ENCODE measurements around the gene SMIM7. TPM values are rescaled to one million over a fixed set of nuclear protein-coding genes. Genes with fewer than 3 reads are reported as not detected.

Gene SMIM7
- total and polyA plus RNA-seq, 7 donors = 16.1 to 76.9 (median 50.0) TPM

DNA sequence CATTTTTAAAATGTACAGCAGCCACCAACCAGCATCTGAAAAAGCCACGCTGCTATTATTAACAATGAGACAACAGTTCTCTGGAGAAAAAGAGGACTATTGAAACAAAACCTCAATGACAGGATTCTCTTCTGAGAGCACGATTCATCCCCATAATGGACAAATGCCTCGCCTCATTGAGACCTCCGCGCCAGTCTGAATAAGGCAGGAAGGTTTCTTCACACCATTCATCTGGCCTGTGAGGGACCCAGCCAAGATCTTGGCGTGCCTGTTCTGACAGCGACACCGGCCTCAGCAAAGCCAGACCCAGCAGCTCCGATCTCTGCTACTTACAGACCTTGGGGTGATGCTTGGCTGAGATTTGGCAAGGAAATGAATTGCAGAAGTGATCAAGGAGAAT is 14.8 kb downstream of the SMIM7 start:
- ATAC-seq (peak; percentile 53 to 71 (median 61)), DNase-seq (no peak)
- intact Hi-C loops (cut with DNase I) = no loop called here
- no peak overlapping the region for H3K4me3 ChIP-seq
- H3K27me3 ChIP-seq (ENCODE audit: insufficient read depth in 3 of 3, low read length in 2 of 3) = no peaks in the 10 kb centered on the region
- peaks cover 4 to 89% of the 10 kb centered on the region in 2 donors for H3K36me3 ChIP-seq (ENCODE audit: insufficient read depth in 1 of 2, low read depth in 1 of 2)
- no peaks in the 10 kb centered on the region for H3K9me3 ChIP-seq
- WGBS, 3 donors = 64 to 88% (median 66%) methylated on average over 9 of the region's 9 CpGs
- peaks cover 23% of the 10 kb centered on the region for H3K4me1 ChIP-seq
- H3K27ac ChIP-seq = peak overlapping the region; percentile 19
- TF ChIP-seq, protein P1, sequence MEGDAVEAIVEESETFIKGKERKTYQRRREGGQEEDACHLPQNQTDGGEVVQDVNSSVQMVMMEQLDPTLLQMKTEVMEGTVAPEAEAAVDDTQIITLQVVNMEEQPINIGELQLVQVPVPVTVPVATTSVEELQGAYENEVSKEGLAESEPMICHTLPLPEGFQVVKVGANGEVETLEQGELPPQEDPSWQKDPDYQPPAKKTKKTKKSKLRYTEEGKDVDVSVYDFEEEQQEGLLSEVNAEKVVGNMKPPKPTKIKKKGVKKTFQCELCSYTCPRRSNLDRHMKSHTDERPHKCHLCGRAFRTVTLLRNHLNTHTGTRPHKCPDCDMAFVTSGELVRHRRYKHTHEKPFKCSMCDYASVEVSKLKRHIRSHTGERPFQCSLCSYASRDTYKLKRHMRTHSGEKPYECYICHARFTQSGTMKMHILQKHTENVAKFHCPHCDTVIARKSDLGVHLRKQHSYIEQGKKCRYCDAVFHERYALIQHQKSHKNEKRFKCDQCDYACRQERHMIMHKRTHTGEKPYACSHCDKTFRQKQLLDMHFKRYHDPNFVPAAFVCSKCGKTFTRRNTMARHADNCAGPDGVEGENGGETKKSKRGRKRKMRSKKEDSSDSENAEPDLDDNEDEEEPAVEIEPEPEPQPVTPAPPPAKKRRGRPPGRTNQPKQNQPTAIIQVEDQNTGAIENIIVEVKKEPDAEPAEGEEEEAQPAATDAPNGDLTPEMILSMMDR (IDR thresholded peaks at IDR 0.05) = no peak

DNA sequence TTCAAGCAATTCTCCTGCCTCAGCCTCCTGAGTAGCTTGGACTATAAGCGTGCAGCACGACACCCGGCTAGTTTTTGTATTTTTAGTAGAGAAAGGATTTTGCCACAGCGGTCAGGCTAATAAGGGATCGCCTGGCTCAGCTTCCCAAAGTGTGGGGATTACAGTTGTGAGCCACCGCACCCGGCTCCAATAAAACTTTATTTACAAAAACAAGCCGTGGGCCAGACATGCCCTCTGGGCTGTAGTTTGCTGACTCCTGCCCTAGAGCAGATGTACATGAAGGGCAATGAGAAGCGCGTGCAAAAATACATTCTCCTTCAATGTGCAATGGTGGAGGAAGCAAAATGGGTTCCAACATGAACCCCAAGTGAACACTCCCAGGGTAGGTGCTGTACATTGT is 18.2 kb downstream of the SMIM7 start:
- TF ChIP-seq, protein P1 (IDR thresholded peaks at IDR 0.05) = no peak
- no peak for ATAC-seq
- intact Hi-C loops (cut with DNase I) = no loop called here

DNA sequence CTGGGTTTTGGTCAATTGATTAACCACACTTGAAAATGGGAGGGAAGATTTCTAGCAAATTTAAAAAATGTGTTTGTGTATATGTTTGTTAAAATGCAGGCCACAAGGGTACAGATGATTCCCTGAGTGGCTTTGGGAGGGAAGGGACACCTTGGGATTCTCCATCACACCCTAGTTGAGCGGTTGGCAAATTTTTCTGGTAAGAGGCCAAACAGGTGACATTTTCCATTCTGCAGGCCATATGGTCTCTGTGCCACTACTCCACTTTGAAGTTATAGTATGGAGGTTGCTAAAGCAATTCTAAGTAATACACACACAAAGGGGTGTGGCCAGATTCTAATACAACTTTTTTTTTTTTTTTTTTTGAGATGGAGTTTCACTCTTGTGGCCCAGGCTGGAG is 19.0 kb downstream of the SMIM7 start:
- Histone ChIP-seq H3K36me3 (ENCODE audit: insufficient read depth in 1 of 2, low read depth in 1 of 2) (peaks cover 5 to 73% of the 10 kb centered on the region in 2 donors), H3K27me3 (ENCODE audit: insufficient read depth in 3 of 3, low read length in 2 of 3) (no peaks in the 10 kb centered on the region), H3K27ac (no peak overlapping the region), H3K4me1 (peaks cover 19% of the 10 kb centered on the region), H3K4me3 (no peak overlapping the region), H3K9me3 (no peaks in the 10 kb centered on the region)
- intact Hi-C loops (cut with DNase I) = no loop called here
- DNase-seq (no peak), ATAC-seq (no peak)
- TF ChIP-seq, protein P1 (IDR thresholded peaks at IDR 0.05) = no peak
- WGBS, 3 donors = 44 to 62% (median 45%) methylated on average over 1 of the region's 1 CpG

More for the DNA sequence above, 18.2 kb downstream of the SMIM7 start:
- Histone ChIP-seq H3K4me3 (no peak overlapping the region), H3K36me3 (ENCODE audit: insufficient read depth in 1 of 2, low read depth in 1 of 2) (peaks cover 4 to 73% of the 10 kb centered on the region in 2 donors), H3K27ac (no peak overlapping the region), H3K27me3 (ENCODE audit: insufficient read depth in 3 of 3, low read length in 2 of 3) (no peaks in the 10 kb centered on the region), H3K4me1 (peaks cover 19% of the 10 kb centered on the region), H3K9me3 (no peaks in the 10 kb centered on the region)
- no peak for DNase-seq
- 96 to 98% (median 97%) methylated on average over 10 of the region's 10 CpGs for WGBS, 3 donors

DNA sequence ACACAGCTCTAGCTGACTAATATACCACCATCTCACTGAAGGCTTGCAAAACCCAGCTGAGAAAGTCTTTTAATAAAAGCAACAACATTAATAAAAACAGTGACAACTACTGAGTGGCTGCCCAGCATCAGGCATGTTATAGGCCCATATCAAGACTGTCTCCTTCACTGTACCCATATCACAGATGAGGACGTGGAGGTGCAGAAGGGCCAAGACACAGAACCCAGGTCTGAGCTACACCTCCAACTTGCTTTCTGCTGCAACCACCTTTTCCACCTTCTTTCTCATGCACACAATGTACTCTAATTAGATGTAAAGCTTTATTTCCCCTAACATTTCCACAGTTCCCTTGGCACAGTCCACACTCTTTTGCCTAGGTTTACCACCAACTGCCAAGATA is 21.3 kb downstream of the SMIM7 start:
- intact Hi-C loops (cut with DNase I) = no loop called here
- H3K9me3 ChIP-seq = no peaks in the 10 kb centered on the region
- peaks cover 3 to 58% of the 10 kb centered on the region in 2 donors for H3K36me3 ChIP-seq (ENCODE audit: insufficient read depth in 1 of 2, low read depth in 1 of 2)
- no peak overlapping the region for H3K27ac ChIP-seq
- no peak for ATAC-seq
- no peak overlapping the region for H3K4me3 ChIP-seq
- TF ChIP-seq, protein P1 (IDR thresholded peaks at IDR 0.05) = no peak
- peaks cover 8% of the 10 kb centered on the region for H3K4me1 ChIP-seq
- H3K27me3 ChIP-seq (ENCODE audit: insufficient read depth in 3 of 3, low read length in 2 of 3) = no peaks in the 10 kb centered on the region
- DNase-seq = no peak
- WGBS, 3 donors = 97 to 100% (median 100%) methylated on average over 1 of the region's 1 CpG

DNA sequence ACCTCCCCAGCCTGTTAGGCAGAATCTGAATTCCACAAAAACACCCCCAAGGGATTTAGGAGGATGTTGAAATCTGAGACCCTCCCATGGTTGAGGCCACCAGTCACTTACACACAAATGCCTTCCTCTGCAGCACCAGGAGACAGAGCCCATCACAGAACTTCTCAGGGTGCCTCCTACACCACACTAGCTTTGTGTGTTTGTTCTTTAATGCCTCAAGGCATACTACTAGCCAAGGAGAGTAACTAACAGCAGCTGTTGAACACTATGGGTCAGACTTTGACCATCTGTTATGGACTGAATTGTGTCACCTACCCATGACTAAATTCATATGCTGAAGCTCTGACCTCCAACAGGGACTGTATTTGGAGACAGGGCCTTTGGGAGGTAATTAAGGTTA is 22.4 kb downstream of the SMIM7 start:
- H3K4me3 ChIP-seq = no peak overlapping the region
- H3K9me3 ChIP-seq = no peaks in the 10 kb centered on the region
- intact Hi-C loops (cut with DNase I) = no loop called here
- peaks cover 8% of the 10 kb centered on the region for H3K4me1 ChIP-seq
- peaks cover 3 to 57% of the 10 kb centered on the region in 2 donors for H3K36me3 ChIP-seq (ENCODE audit: insufficient read depth in 1 of 2, low read depth in 1 of 2)
- H3K27me3 ChIP-seq (ENCODE audit: insufficient read depth in 3 of 3, low read length in 2 of 3) = no peaks in the 10 kb centered on the region
- TF ChIP-seq, protein P1 (IDR thresholded peaks at IDR 0.05) = no peak
- H3K27ac ChIP-seq = peak overlapping the region; percentile 46
- ATAC-seq (peak in 3 of 4 donors; percentile 56 to 58 (median 58)), DNase-seq (no peak)

Measured in psoas muscle (tissue), 8 donors.